ENCODE measurements around the gene KCNF1. TPM values are rescaled to one million over a fixed set of nuclear protein-coding genes. Genes with fewer than 3 reads are reported as not detected.
A peak's percentile ranks its signal among the peaks of the same experiment; 100 is the strongest.

The KCNF1 gene
- polyA plus RNA-seq, 6 donors from 2014 or later: not detected

GRCh38 chr2:10883801-10884478, 27.8 kb upstream of the KCNF1 start:
- no peak for ATAC-seq (ENCODE audit: low read depth in 2 of 2)
- peak overlapping the region in 1 of 8 donors; percentile 58 for H3K4me3 Mint-ChIP-seq
- H3K4me1 Mint-ChIP-seq: peaks cover 0 to 5% (median 4%) of the 10 kb centered on the region in 3 donors

DNA sequence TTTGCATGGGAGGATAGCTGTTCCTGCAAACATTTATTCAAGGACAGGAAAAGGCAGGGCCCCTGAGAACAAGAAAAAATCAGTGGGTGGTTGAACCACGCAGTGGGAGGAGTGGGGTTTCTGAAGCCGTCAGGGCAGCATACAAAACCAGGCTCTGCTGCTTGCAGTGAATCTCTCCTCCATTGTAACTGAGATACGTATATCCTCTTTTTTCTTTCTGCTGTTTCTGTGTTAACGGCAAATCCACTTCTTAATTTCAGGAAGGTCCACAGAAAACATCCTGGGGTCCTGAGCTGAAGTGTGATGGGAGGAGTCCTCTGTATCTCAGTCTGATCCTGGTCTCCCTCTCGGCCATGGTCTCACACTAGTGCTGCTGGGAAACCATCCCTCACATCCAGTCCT, 27.2 kb upstream of the KCNF1 start:
- Mint-ChIP-seq H3K27ac (no peak overlapping the region), H3K4me1 (peaks cover 0 to 5% (median 4%) of the 10 kb centered on the region in 3 donors), H3K36me3 (no peaks in the 10 kb centered on the region), H3K27me3 (peaks cover 5 to 19% (median 10%) of the 10 kb centered on the region in 3 donors), H3K4me3 (no peak overlapping the region), H3K9me3 (peaks cover 0 to 4% (median 0%) of the 10 kb centered on the region in 7 donors)
- DNase-seq: no peak
- no peak for ATAC-seq (ENCODE audit: low read depth in 2 of 2)

More at GRCh38 chr2:10883801-10884478, 27.8 kb upstream of the KCNF1 start:
- Mint-ChIP-seq H3K27ac (no peak overlapping the region), H3K36me3 (no peaks in the 10 kb centered on the region), H3K27me3 (peaks cover 5 to 12% (median 5%) of the 10 kb centered on the region in 3 donors), H3K9me3 (peaks cover 0 to 3% (median 0%) of the 10 kb centered on the region in 7 donors)
- no peak for DNase-seq

- no peaks in the 10 kb centered on the region for H3K36me3 Mint-ChIP-seq
- peaks cover 5 to 19% (median 10%) of the 10 kb centered on the region in 3 donors for H3K27me3 Mint-ChIP-seq
- no peak for ATAC-seq (ENCODE audit: low read depth in 2 of 2)
- no peak for DNase-seq
- peak overlapping the region in 1 of 6 donors; percentile 24 for H3K27ac Mint-ChIP-seq
- peaks cover 0 to 4% (median 0%) of the 10 kb centered on the region in 7 donors for H3K9me3 Mint-ChIP-seq
- no peak overlapping the region for H3K4me3 Mint-ChIP-seq
- peaks cover 0 to 5% (median 4%) of the 10 kb centered on the region in 3 donors for H3K4me1 Mint-ChIP-seq
Measured at GRCh38 chr2:10885094-10885860, 26.5 kb upstream of the KCNF1 start.

DNA sequence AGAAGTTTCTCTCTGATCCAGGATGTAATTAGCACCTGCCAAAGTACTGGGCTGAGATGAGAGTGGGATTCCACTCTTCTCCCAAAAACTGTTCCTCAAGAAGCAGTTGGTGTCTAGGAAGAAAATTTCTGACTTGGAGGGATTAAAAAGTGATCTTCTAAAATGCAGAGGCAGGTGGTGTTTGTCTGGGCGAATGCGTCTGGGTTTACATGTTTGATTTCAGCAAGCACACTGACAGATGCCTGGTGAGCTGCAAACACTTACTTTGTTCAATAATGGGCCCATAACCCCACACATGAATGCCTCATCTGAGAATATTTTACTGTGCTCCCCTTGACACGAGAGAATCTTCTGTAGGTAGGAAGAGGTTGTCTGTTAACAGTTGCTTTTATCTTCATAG, 24.3 kb upstream of the KCNF1 start:
- no peak for DNase-seq
- Mint-ChIP-seq H3K27ac (no peak overlapping the region), H3K4me3 (no peak overlapping the region), H3K36me3 (no peaks in the 10 kb centered on the region), H3K27me3 (peaks cover 10 to 31% (median 15%) of the 10 kb centered on the region in 3 donors), H3K9me3 (peaks cover 0 to 4% (median 3%) of the 10 kb centered on the region in 7 donors), H3K4me1 (no peaks in the 10 kb centered on the region)
- ATAC-seq (ENCODE audit: low read depth in 2 of 2): no peak

DNA sequence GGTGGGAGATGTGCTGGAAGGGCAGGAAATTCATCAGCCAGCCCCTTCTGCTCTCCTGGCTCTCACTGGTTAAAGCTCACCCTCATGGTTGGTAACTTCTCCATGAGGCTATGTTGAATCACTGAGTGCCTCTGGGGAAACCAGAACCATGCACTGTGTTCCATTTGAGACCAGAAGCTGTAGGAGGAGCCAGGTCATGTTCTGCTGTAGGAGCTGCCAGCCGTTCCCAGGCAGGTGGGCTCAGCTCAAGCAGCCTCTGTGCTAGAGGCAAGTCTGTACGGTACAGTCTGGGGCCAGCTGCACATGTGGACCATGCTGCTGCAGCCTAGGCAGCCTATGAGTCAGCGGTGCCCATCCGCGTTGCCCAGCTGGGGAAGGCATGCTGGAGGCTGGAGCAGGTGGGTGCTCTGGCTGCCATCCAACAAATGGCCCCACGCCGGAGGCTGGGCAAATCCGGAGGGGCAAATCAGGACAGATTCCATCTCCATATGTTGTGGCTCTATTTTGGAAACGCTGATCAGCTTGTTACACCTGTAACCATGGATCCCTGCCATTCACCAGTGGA, 22.0 kb upstream of the KCNF1 start:
- Mint-ChIP-seq H3K27ac (no peak overlapping the region), H3K9me3 (peaks cover 0 to 4% (median 4%) of the 10 kb centered on the region in 7 donors), H3K4me1 (no peaks in the 10 kb centered on the region), H3K4me3 (no peak overlapping the region), H3K36me3 (no peaks in the 10 kb centered on the region), H3K27me3 (peaks cover 27 to 51% (median 34%) of the 10 kb centered on the region in 3 donors)
- DNase-seq: no peak
- ATAC-seq (ENCODE audit: low read depth in 2 of 2): no peak

- no peak overlapping the region for H3K4me3 Mint-ChIP-seq
- no peak for DNase-seq
- ATAC-seq (ENCODE audit: low read depth in 2 of 2): no peak
- peaks cover 27 to 56% (median 38%) of the 10 kb centered on the region in 3 donors for H3K27me3 Mint-ChIP-seq
- H3K9me3 Mint-ChIP-seq: peaks cover 0 to 4% (median 4%) of the 10 kb centered on the region in 7 donors
- H3K4me1 Mint-ChIP-seq: no peaks in the 10 kb centered on the region
- H3K27ac Mint-ChIP-seq: no peak overlapping the region
- no peaks in the 10 kb centered on the region for H3K36me3 Mint-ChIP-seq
Measured at GRCh38 chr2:10890706-10891270, 20.9 kb upstream of the KCNF1 start.

DNA sequence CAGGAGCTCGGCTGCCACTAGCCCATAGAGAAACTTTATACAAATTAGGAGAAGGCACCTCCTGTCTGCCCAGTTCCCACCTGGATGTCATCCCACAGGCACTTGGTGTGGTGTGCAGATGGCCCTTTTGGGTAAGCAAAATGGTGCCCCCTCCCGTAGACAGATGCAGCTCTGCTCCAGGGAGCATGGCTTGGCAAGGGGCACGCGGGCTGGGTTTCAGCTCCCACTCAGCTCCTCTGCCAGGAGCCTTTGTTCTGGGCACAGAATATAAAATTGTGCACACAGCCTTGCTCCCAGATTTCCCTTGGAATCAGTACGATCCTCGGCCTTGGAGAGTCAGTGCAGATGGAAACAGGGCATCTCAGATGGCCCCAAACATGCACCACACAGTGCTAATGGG, 20.3 kb upstream of the KCNF1 start:
- Mint-ChIP-seq H3K4me1 (no peaks in the 10 kb centered on the region), H3K36me3 (no peaks in the 10 kb centered on the region), H3K27me3 (peaks cover 27 to 60% (median 41%) of the 10 kb centered on the region in 3 donors), H3K9me3 (peaks cover 0 to 4% (median 4%) of the 10 kb centered on the region in 7 donors), H3K27ac (no peak overlapping the region), H3K4me3 (no peak overlapping the region)
- no peak for ATAC-seq (ENCODE audit: low read depth in 2 of 2)
- no peak for DNase-seq

GRCh38 chr2:10891848-10892247, 19.9 kb upstream of the KCNF1 start:
- H3K4me1 Mint-ChIP-seq: no peaks in the 10 kb centered on the region
- H3K4me3 Mint-ChIP-seq: no peak overlapping the region
- peaks cover 0 to 4% (median 4%) of the 10 kb centered on the region in 7 donors for H3K9me3 Mint-ChIP-seq
- no peak overlapping the region for H3K27ac Mint-ChIP-seq
- DNase-seq: no peak
- peaks cover 28 to 60% (median 41%) of the 10 kb centered on the region in 3 donors for H3K27me3 Mint-ChIP-seq
- ATAC-seq (ENCODE audit: low read depth in 2 of 2): no peak
- H3K36me3 Mint-ChIP-seq: no peaks in the 10 kb centered on the region

- Mint-ChIP-seq H3K27ac (no peak overlapping the region), H3K4me1 (no peaks in the 10 kb centered on the region), H3K36me3 (no peaks in the 10 kb centered on the region), H3K27me3 (peaks cover 30 to 64% (median 45%) of the 10 kb centered on the region in 3 donors), H3K9me3 (peaks cover 0 to 4% (median 4%) of the 10 kb centered on the region in 7 donors), H3K4me3 (no peak overlapping the region)
- no peak for ATAC-seq (ENCODE audit: low read depth in 2 of 2)
- DNase-seq: no peak
Measured at GRCh38 chr2:10892316-10892715, 19.4 kb upstream of the KCNF1 start.

- no peak for ATAC-seq (ENCODE audit: low read depth in 2 of 2)
Measured at GRCh38 chr2:10892796-10893350, 18.9 kb upstream of the KCNF1 start.

GRCh38 chr2:10894264-10894935, 17.3 kb upstream of the KCNF1 start:
- H3K27ac Mint-ChIP-seq: no peak overlapping the region
- H3K9me3 Mint-ChIP-seq: peaks cover 0 to 4% (median 0%) of the 10 kb centered on the region in 7 donors
- H3K27me3 Mint-ChIP-seq: peaks cover 25 to 64% (median 51%) of the 10 kb centered on the region in 3 donors
- ATAC-seq (ENCODE audit: low read depth in 2 of 2) (no peak), DNase-seq (no peak)
- no peaks in the 10 kb centered on the region for H3K4me1 Mint-ChIP-seq
- no peak overlapping the region for H3K4me3 Mint-ChIP-seq
- H3K36me3 Mint-ChIP-seq: no peaks in the 10 kb centered on the region

More at GRCh38 chr2:10892796-10893350, 18.9 kb upstream of the KCNF1 start:
- H3K9me3 Mint-ChIP-seq: peaks cover 0 to 4% (median 4%) of the 10 kb centered on the region in 7 donors
- DNase-seq: no peak
- no peak overlapping the region for H3K27ac Mint-ChIP-seq
- peaks cover 30 to 65% (median 45%) of the 10 kb centered on the region in 3 donors for H3K27me3 Mint-ChIP-seq
- no peaks in the 10 kb centered on the region for H3K36me3 Mint-ChIP-seq
- no peak overlapping the region for H3K4me3 Mint-ChIP-seq
- no peaks in the 10 kb centered on the region for H3K4me1 Mint-ChIP-seq

DNA sequence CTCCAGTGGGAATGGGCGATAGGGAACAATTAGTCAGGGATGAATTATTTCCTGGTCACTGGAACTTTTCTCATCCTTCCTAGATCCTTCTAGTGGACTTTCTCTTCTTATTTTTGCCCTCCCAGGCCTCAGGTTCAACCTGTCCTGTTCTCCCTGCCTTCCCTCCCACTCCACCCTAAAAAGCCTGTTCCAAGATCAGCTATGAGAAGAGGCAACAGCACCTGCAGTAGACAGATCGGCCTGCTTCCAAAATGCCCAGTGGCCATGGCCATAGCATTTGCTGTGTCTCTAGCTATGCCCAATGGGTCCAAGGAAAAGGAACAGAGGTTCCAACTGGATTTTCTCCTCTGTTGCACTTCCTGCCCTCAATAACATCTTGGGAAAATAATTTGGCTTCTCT, 16.5 kb upstream of the KCNF1 start:
- peaks cover 0 to 4% (median 0%) of the 10 kb centered on the region in 7 donors for H3K9me3 Mint-ChIP-seq
- H3K27ac Mint-ChIP-seq: no peak overlapping the region
- no peaks in the 10 kb centered on the region for H3K36me3 Mint-ChIP-seq
- peaks cover 24 to 66% (median 52%) of the 10 kb centered on the region in 3 donors for H3K27me3 Mint-ChIP-seq
- no peak for ATAC-seq (ENCODE audit: low read depth in 2 of 2)
- DNase-seq: no peak
- no peak overlapping the region for H3K4me3 Mint-ChIP-seq
- H3K4me1 Mint-ChIP-seq: no peaks in the 10 kb centered on the region

All from naive B cell (primary cell).